ENCODE measurements around the gene COL6A2.

GRCh38 chr21:46146856-46147255 is 48.9 kb downstream of the COL6A2 start:
- TF ChIP-seq, protein P1, sequence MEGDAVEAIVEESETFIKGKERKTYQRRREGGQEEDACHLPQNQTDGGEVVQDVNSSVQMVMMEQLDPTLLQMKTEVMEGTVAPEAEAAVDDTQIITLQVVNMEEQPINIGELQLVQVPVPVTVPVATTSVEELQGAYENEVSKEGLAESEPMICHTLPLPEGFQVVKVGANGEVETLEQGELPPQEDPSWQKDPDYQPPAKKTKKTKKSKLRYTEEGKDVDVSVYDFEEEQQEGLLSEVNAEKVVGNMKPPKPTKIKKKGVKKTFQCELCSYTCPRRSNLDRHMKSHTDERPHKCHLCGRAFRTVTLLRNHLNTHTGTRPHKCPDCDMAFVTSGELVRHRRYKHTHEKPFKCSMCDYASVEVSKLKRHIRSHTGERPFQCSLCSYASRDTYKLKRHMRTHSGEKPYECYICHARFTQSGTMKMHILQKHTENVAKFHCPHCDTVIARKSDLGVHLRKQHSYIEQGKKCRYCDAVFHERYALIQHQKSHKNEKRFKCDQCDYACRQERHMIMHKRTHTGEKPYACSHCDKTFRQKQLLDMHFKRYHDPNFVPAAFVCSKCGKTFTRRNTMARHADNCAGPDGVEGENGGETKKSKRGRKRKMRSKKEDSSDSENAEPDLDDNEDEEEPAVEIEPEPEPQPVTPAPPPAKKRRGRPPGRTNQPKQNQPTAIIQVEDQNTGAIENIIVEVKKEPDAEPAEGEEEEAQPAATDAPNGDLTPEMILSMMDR (conservative IDR thresholded peaks at IDR 0.05): no peak
- no peak for TF ChIP-seq EZH2 (IDR thresholded peaks at IDR 0.05; ENCODE audit: low read depth)
